ENCODE results near the gene C2orf72.

C2orf72 gene

DNA sequence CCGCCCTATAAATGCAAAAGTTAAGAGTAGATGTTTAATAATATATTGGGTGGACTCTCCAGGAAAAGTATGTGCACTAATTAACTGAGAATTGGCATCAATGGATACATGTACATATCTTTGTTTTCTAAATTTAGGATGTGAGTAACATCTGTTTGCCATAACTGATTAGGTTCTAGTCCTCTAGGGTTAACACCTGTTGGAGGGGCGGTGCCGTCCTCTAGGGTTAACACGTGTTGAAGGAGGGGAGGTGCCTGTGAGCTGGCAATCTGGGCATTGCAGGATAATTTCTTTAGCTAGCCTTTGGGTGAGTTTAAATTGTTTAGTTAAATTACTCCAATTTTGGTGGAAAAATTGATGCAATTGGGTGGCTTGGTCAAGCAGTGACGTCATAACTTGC is 56.6 kb downstream of the C2orf72 start:
- no peak for DNase-seq

DNA sequence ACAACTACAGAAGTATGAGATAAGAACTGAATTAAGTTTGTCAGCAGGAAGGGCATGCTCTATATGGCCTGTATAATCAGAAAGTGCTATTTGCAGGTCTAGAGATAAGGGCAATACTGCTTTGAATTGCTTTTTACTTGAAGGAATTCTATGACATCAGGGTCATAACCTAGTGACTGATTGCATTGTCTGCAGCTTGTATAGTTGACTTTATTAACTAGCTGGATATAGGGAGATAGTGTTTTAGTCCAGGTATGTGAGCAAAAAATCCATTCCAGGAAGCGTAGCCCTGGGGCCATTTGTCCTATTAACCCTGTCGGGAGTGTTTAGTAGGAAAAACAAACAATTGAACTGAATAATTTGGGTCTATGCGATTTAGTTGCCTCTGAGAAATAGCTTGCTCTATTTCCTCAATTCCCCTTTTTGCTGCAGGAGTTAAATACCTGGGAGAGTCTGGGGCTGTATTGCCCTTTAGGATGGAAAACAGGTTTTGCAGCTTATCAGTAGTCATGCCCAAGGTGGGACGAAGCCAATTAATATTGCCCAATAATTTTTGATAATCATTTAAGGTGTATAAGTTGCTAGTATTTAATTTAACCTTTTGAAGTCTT is 57.5 kb downstream of the C2orf72 start:
- no peak for DNase-seq
